Inflammatory macrophage treated with lipopolysaccharide for 1 hour (primary cell): ENCODE results near the gene EVA1C.
"Not testable (repeated sequence)": the region's sequence is repeated elsewhere in the genome, so short reads cannot be mapped to it uniquely, and the experiment has no call there.

Source experiments
- DNase-seq, 2 donors: peaks; one replicate each; pipeline ENCODE4 v3.0.0-alpha.2; 2020 to 2022

The EVA1C gene

DNA sequence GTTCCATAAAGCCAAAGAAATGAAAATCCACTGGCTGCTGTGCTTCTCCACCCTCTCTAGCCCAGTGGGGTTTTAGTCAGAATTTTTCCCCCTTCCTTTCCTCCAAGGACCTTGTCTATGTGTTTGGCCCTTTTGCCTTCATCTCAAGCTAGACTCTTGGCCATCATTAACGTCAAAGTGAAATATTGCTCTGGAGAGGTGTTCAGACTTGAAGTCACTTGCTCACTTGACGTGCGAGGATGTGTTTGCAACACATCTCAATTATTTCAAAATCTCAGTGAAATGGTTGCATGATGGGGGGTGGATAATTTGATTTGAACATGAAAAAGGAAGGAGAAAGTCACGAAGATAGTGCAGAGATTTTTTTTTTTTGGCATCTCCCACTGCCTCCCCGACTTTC lies 13.6 kb downstream of the EVA1C start:
- no peak for DNase-seq

GRCh38 chr21:32426592-32427051 lies 14.1 kb downstream of the EVA1C start:
- no peak for DNase-seq

- DNase-seq, result no peak
Measured at GRCh38 chr21:32427958-32428623, 15.6 kb downstream of the EVA1C start.

DNA sequence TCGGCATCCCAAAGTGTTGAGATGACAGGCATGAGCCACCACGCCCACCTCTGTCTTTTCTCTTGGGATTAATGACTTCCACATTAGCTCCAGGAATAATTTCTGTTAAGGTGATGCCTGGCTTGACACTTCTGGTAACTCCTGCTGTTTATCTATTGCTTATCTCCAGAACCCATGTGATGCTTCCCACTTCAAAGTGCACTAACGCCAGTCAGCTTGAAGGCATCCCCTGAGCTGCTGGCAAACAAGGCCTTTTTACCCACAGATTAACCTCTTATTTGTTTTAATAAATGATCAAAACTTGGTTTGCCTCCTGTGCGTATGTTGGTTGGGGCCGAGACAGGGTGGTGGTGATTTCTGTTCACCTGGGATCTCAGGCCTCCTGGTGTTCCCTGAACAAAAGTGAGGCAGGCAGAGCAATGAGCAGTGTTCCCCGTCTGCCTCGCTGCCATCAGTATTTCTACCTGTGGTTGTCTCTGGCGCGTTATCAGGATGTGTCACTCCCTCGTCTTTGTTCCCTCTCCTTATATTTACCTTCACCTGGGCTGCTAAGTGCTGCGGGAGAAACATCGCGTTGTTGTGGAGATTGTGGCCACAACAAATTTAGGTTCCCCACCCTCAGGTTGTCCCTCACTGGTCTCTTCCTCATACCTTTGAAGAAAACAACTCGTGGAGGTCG lies 20.6 kb downstream of the EVA1C start:
- DNase-seq, result not testable (repeated sequence)

- DNase-seq, result no peak
Measured at GRCh38 chr21:32437729-32438128, 25.2 kb downstream of the EVA1C start.

DNA sequence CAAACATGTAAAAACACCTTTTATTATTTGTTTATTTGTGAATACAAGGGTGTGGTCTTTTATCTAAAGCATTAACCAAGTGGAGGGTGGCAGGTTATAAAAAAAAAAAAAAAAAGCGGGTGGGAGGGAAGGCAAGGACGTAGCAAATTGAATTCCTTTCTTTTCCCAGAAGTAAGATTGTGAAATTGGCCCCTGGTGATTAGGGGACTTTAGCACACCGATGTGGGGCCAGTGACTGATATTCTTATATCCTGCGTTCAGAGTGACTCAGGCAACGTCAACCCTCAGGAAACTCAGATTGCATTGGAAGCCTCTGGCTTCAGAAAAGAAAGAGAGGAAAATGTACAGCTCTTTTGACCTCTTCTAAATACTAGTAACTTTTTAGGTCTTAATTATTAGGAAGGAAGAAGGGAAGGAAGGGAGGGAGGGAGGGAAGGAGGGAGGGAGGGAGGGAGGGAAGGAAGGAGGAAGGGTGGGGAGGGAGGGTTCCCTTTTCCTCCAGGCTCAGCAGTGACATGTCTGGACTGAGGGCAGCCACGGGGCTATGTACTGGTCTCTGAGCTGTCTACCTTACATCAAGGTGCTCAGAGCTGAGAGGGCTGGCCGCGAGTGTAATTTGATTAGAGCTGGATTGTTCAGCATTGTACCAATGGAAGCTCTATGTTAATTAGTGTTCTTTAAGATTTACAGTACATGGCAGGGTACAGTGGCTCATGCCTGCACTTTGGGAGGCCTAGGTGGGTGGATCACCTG lies 30.2 kb downstream of the EVA1C start:
- DNase-seq, result no peak

- DNase-seq, result no peak
Measured at GRCh38 chr21:32445101-32445500, 32.6 kb downstream of the EVA1C start.

- DNase-seq, result not testable (repeated sequence)
Measured at GRCh38 chr21:32446440-32446839, 33.9 kb downstream of the EVA1C start.

- DNase-seq, result no peak
Measured at GRCh38 chr21:32447224-32447623, 34.7 kb downstream of the EVA1C start.

GRCh38 chr21:32448803-32449594 lies 36.5 kb downstream of the EVA1C start:
- no peak for DNase-seq

- DNase-seq, result not testable (repeated sequence)
Measured at GRCh38 chr21:32450881-32451701, 38.6 kb downstream of the EVA1C start.

DNA sequence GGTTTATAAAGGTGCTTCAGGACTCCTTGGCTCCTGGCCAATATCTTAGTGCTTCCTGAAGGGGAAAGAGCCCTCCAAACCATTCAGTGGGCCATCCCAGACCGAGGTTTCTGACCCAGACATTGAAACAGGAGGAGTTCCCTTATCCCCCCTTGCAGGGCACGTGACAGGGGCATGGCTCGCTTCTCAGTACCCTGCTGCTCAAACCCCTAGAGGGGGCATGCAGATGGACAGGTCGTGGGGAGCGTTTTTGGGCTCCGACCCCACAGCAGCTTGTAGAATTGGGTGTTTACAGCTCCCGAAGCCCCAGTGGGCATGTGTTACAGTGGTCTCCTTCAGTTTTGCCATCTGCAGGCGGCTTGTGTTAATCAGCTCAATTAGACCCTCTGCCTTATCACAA lies 39.7 kb downstream of the EVA1C start:
- not testable (repeated sequence) for DNase-seq

- no peak for DNase-seq
Measured at GRCh38 chr21:32452641-32453040, 40.1 kb downstream of the EVA1C start.

GRCh38 chr21:32455548-32455947 lies 43.0 kb downstream of the EVA1C start:
- DNase-seq, result no peak

GRCh38 chr21:32456497-32456918 lies 44.0 kb downstream of the EVA1C start:
- no peak for DNase-seq

DNA sequence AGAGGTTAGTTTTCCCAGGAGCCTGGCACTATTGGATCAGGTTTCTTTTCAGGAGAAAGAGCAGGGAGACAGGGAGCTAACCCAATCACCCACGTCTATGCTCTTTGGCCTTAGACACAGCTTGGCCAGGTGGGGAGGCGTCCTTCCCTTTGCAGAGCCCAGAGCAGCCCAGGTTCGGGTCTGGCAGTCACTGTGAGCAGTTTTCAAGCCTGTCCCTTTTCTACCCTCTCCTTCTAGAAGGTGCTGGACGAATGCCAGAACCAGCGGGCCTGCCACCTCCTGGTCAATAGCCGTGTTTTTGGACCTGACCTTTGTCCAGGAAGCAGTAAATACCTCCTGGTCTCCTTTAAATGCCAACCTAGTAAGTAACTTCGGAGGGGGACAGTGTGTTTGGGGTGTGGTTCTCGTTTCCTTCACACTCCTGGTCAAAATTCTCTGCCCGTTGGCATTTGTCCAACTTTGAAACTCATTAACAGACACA lies 44.9 kb downstream of the EVA1C start:
- DNase-seq, result no peak

- no peak for DNase-seq
Measured at GRCh38 chr21:32457962-32458361, 45.5 kb downstream of the EVA1C start.

- DNase-seq, result peak in 1 of 2 donors; percentile 12
Measured at GRCh38 chr21:32459972-32460371, 47.5 kb downstream of the EVA1C start.

GRCh38 chr21:32461503-32461902 lies 49.0 kb downstream of the EVA1C start:
- no peak for DNase-seq

GRCh38 chr21:32462564-32462963 lies 50.1 kb downstream of the EVA1C start:
- DNase-seq, result not testable (repeated sequence)

DNA sequence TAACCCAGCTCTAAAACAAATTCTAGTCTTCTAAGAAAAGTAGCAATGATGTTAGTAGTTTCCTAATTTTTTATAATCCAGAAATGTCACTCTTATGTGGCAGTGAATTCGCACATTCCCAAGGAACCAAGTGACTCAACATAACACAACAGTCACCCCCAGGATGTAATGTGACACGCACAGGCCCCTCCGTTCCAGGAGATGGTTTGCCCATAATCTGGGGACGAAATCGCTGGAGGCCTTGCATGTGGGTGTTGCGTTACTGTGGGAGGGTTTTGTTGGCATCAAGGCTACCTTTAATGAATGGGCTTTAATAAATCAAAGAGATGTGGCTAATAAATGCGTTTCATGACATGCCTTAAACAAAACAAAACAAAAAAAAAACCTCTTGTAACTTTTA lies 50.9 kb downstream of the EVA1C start:
- DNase-seq, result no peak

DNA sequence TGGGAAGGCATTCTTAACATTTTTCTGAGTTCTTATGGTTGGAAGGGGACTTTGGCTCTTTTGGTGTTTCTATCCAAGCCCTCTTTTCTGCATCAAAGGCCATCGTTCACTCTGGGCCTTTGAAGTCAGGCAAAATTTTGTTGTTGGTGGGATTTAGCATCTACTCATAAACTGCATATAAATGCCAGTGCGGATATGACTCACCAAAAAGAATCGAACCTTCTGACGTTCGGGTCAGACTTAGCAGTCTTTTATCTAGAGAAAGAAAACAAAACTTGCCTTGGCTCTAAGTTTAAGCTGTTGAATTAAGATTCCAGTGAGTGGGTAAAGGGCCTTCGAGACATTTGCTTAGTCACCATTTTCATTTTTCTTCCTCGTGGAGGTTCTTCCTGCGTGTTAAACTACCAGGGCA lies 51.4 kb downstream of the EVA1C start:
- DNase-seq, result no peak
